PC-3 (cell line): ENCODE measurements around the gene FOXN4. TPM values are rescaled to one million over a fixed set of nuclear protein-coding genes. Genes with fewer than 3 reads are reported as not detected.

ENCODE experiments used
- ATAC-seq: fragments of 200-7000 bp; cut with Tn5 transposase; 2 replicates; pipeline ENCODE4 v1.9.1; 2020; ENCODE audit warnings: mild to moderate bottlenecking, moderate library complexity
- BruUV-seq: library from RNA; stranded (reverse); fragments of 400-500 nt; replicated peaks from 2 replicates; lab custom pipeline; 2021; lab: Mats Ljungman, UMichigan
- CTCF ChIA-PET: fragments of 300-600 bp; sonication (Branson Sonifier 250); formaldehyde crosslinking; loops from one replicate; lab custom pipeline; 2022; ENCODE audit warnings: antibody characterized with exemption; lab: Charles Lee
- POLR2A ChIA-PET: fragments of 300-600 bp; sonication (Branson Sonifier 250); formaldehyde crosslinking; loops from one replicate; lab custom pipeline; 2022; ENCODE audit warnings: antibody characterized with exemption; ENCODE audit not compliant: unreplicated experiment; lab: Charles Lee
- DNase-seq: peaks from one replicate; pipeline ENCODE4 v3.0.0-alpha.2; 2015
- H2AFZ ChIP-seq: fragments of 300-600 bp; sonication (generic); 2 replicates; pipeline ENCODE4 v1.6.0; 2016; ENCODE audit warnings: antibody characterized with exemption, low read length
- H3F3A ChIP-seq: fragments of 300-600 bp; sonication (generic); one replicate; pipeline ENCODE4 v1.6.0; 2017; ENCODE audit warnings: antibody characterized with exemption, low read length, control low read depth, mild to moderate bottlenecking; ENCODE audit not compliant: unreplicated experiment
- H3K27ac ChIP-seq: fragments of 300-600 bp; sonication (generic); 2 replicates; pipeline ENCODE4 v1.5.1; 2016; ENCODE audit warnings: mild to moderate bottlenecking, low read length
- H3K27me3 ChIP-seq: fragments of 300-600 bp; sonication (generic); 2 replicates; pipeline ENCODE4 v1.6.1; 2016; ENCODE audit warnings: low read length, mixed read lengths
- H3K36me3 ChIP-seq: fragments of 300-600 bp; sonication (generic); 2 replicates; pipeline ENCODE4 v1.6.1; 2016; ENCODE audit warnings: low read depth, mixed run types, low read length, mixed read lengths
- H3K4me1 ChIP-seq: fragments of 300-600 bp; sonication (generic); 2 replicates; pipeline ENCODE4 v1.5.1; 2016; ENCODE audit warnings: low read length; ENCODE audit not compliant: insufficient read depth
- H3K4me2 ChIP-seq: fragments of 300-600 bp; sonication (generic); 2 replicates; pipeline ENCODE4 v1.6.0; 2016; ENCODE audit warnings: low read length
- H3K4me3 ChIP-seq: fragments of 300-600 bp; sonication (generic); 2 replicates; pipeline ENCODE4 v1.5.1; 2016; ENCODE audit warnings: mild to moderate bottlenecking, low read length, mixed read lengths
- H3K79me2 ChIP-seq: fragments of 300-600 bp; sonication (generic); 2 replicates; pipeline ENCODE4 v1.6.1; 2017; ENCODE audit warnings: low read length, mixed read lengths
- H3K9ac ChIP-seq: fragments of 300-600 bp; sonication (generic); 2 replicates; pipeline ENCODE4 v1.6.0; 2016; ENCODE audit warnings: mild to moderate bottlenecking, low read length
- H3K9me2 ChIP-seq: fragments of 300-600 bp; sonication (generic); replicated peaks from 2 replicates; pipeline ENCODE4 v1.6.1; 2016; ENCODE audit warnings: mixed run types, low read length, mixed read lengths
- H3K9me3 ChIP-seq: fragments of 300-600 bp; sonication (generic); 2 replicates; pipeline ENCODE4 v1.6.1; 2016; ENCODE audit warnings: low read length, mixed read lengths
- H4K20me1 ChIP-seq: fragments of 300-600 bp; sonication (generic); 2 replicates; pipeline ENCODE4 v1.6.1; 2016; ENCODE audit warnings: low read length, mixed read lengths
- EZH2 ChIP-seq: fragments of 300-600 bp; sonication (generic); IDR thresholded peaks from one replicate; pipeline ENCODE4 v1.6.1; 2017; ENCODE audit warnings: antibody characterized with exemption, mild to moderate bottlenecking, low read length; ENCODE audit not compliant: unreplicated experiment
- EZH2phosphoT487 ChIP-seq: fragments of 300-600 bp; sonication (generic); IDR thresholded peaks from 2 replicates; pipeline ENCODE4 v1.6.1; 2018; ENCODE audit warnings: mild to moderate bottlenecking, antibody characterized with exemption, low read length, borderline replicate concordance
- intact Hi-C: fragments of 100-400 bp; cut with micrococcal nuclease; formaldehyde crosslinking; loops from 2 replicates; pipeline ENCODE4 v1.9.0; 2023
- total RNA-seq: library from RNA; depleted of rRNA; stranded (reverse); fragments of >200 nt; gene quantifications from 2 replicates; pipeline ENCODE4 v1.2.3, GENCODE V29; 2014
- TF ChIP-seq, protein P1 (sequence below): fragments of 300-600 bp; sonication (generic); conservative IDR thresholded peaks from 2 replicates; pipeline ENCODE4 v1.5.1; 2017; ENCODE audit warnings: antibody characterized with exemption, low read depth, mild to moderate bottlenecking, low read length

The FOXN4 gene
- total RNA-seq, 1 experiment from 2014 or later, result not detected

DNA sequence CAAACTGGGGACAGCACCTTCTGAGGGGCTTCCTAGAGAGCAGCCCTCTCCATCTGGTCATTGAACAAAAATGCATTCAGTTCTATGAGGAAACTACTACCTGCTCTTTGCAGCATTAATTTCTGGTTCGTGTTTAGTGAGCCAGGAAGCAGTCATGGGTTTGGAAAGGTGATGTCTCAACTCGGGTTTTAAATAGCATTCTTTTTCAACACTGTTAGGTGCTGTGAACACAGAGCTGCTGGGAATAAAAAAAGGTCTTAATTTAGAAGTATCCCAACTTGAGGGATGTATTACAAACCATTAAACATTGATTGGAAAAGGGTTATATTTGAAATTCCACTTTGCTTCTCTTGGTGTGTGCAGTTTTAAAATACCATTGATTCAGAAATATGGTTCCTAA, 47.9 kb upstream of the FOXN4 start:
- Histone ChIP-seq H3F3A (no peaks in the 10 kb centered on the region), H3K27me3 (peaks cover 97% of the 10 kb centered on the region), H3K36me3 (no peaks in the 10 kb centered on the region), H2AFZ (no peak overlapping the region), H3K79me2 (no peaks in the 10 kb centered on the region), H3K9ac (no peak overlapping the region), H3K9me3 (no peaks in the 10 kb centered on the region), H3K4me3 (no peak overlapping the region), H3K27ac (no peak overlapping the region), H3K4me1 (no peaks in the 10 kb centered on the region), H3K9me2 (no peaks in the 10 kb centered on the region), H4K20me1 (no peaks in the 10 kb centered on the region), H3K4me2 (no peak overlapping the region)
- ChIA-PET POLR2A (no interaction called here), CTCF (no interaction called here)
- ATAC-seq (no peak), DNase-seq (no peak)
- no TSS peak for BruUV-seq
- intact Hi-C loops, result no loop called here
- no peak for TF ChIP-seq EZH2
- no peak for TF ChIP-seq EZH2phosphoT487
- TF ChIP-seq, protein P1, sequence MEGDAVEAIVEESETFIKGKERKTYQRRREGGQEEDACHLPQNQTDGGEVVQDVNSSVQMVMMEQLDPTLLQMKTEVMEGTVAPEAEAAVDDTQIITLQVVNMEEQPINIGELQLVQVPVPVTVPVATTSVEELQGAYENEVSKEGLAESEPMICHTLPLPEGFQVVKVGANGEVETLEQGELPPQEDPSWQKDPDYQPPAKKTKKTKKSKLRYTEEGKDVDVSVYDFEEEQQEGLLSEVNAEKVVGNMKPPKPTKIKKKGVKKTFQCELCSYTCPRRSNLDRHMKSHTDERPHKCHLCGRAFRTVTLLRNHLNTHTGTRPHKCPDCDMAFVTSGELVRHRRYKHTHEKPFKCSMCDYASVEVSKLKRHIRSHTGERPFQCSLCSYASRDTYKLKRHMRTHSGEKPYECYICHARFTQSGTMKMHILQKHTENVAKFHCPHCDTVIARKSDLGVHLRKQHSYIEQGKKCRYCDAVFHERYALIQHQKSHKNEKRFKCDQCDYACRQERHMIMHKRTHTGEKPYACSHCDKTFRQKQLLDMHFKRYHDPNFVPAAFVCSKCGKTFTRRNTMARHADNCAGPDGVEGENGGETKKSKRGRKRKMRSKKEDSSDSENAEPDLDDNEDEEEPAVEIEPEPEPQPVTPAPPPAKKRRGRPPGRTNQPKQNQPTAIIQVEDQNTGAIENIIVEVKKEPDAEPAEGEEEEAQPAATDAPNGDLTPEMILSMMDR, result no peak

DNA sequence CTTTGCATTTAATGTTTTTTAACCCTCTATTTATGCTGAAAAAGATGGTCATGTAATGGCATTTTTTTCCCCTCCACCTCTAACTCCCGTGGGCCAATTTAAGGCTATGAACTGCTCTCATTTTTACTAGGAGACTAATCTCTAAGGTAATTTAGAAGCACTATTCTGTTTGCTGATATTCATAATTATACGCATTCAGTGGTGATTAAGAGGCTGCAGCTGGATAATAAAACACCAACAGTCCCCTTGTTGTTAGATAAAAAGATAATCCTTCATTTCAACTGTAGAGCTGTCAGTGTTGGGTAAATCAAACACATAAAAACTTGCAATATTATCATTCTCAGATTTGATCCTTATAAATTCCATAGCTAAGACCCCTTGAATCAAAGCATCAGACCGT, 47.5 kb upstream of the FOXN4 start:
- H3K9ac ChIP-seq, result no peak overlapping the region
- no peak overlapping the region for H3K27ac ChIP-seq
- no peaks in the 10 kb centered on the region for H3K36me3 ChIP-seq
- H2AFZ ChIP-seq, result no peak overlapping the region
- H3K9me3 ChIP-seq, result no peaks in the 10 kb centered on the region
- TF ChIP-seq, protein P1, result no peak
- no peak for TF ChIP-seq EZH2phosphoT487
- no peak for TF ChIP-seq EZH2
- H3K4me1 ChIP-seq, result no peaks in the 10 kb centered on the region
- H3K4me2 ChIP-seq, result no peak overlapping the region
- no peaks in the 10 kb centered on the region for H3K9me2 ChIP-seq
- H4K20me1 ChIP-seq, result no peaks in the 10 kb centered on the region
- H3K4me3 ChIP-seq, result no peak overlapping the region
- no peaks in the 10 kb centered on the region for H3K79me2 ChIP-seq
- BruUV-seq, result no TSS peak
- peaks cover 97% of the 10 kb centered on the region for H3K27me3 ChIP-seq
- DNase-seq (no peak), ATAC-seq (no peak)
- intact Hi-C loops, result no loop called here
- CTCF ChIA-PET, result no interaction called here
- POLR2A ChIA-PET, result no interaction called here
- H3F3A ChIP-seq, result no peaks in the 10 kb centered on the region

DNA sequence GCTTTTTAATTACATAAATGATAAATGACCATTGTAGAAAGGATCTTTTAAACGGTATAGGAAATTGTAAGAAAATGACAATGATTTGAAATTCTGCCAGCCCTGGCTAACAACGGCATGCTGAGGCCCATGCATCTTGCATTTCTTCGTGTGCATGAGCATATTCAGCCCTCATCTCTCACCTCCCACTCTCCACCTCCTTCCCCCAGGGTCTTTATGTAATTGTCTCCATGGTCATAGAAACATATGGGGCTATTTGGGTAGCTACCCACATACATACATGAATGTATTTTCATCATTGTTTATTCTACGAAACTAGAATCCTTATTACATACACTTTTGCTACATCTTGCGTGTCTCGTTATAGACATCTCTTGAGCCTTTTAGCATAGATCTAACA, 43.1 kb upstream of the FOXN4 start:
- no peak overlapping the region for H3K9ac ChIP-seq
- peaks cover 89% of the 10 kb centered on the region for H3K27me3 ChIP-seq
- ATAC-seq, result no peak
- no peaks in the 10 kb centered on the region for H3K9me2 ChIP-seq
- H3K4me3 ChIP-seq, result no peak overlapping the region
- POLR2A ChIA-PET, result no interaction called here
- BruUV-seq, result no TSS peak
- H3K27ac ChIP-seq, result no peak overlapping the region
- TF ChIP-seq EZH2 (no peak), EZH2phosphoT487 (no peak)
- TF ChIP-seq, protein P1, result no peak
- DNase-seq, result no peak
- CTCF ChIA-PET, result no interaction called here
- no peak overlapping the region for H3K4me2 ChIP-seq
- H3K79me2 ChIP-seq, result no peaks in the 10 kb centered on the region
- H4K20me1 ChIP-seq, result no peaks in the 10 kb centered on the region
- no peaks in the 10 kb centered on the region for H3K36me3 ChIP-seq
- intact Hi-C loops, result no loop called here
- no peaks in the 10 kb centered on the region for H3K4me1 ChIP-seq
- H3F3A ChIP-seq, result no peaks in the 10 kb centered on the region
- H3K9me3 ChIP-seq, result no peaks in the 10 kb centered on the region
- no peak overlapping the region for H2AFZ ChIP-seq
